PC-9 (cell line): ENCODE results near the gene LRP11. TPM values are rescaled to one million over a fixed set of nuclear protein-coding genes. Genes with fewer than 3 reads are reported as not detected.

Experiments used
- BruUV-seq: library from RNA; stranded (reverse); fragments of 400-500 nt; replicated peaks from 2 replicates; lab custom pipeline; 2021; lab: Mats Ljungman, UMichigan
- CTCF ChIA-PET: fragments of 300-600 bp; sonication (Branson Sonifier 250); formaldehyde crosslinking; loops from one replicate; lab custom pipeline; 2022; ENCODE audit warnings: antibody characterized with exemption; lab: Charles Lee
- POLR2A ChIA-PET: fragments of 300-600 bp; sonication (Branson Sonifier 250); formaldehyde crosslinking; loops from one replicate; lab custom pipeline; 2022; ENCODE audit warnings: antibody characterized with exemption; ENCODE audit not compliant: unreplicated experiment; lab: Charles Lee
- DNase-seq, 2 experiments: peaks; one replicate each; pipeline versions ENCODE4 v3.0.0 to v3.0.0-alpha.2; 2015 to 2022; ENCODE audit warnings: mixed read lengths in 1 of 2
- H2AFZ ChIP-seq: fragments of 200-600 bp; sonication (generic); 2 replicates; pipeline ENCODE4 v1.8.1; 2017; ENCODE audit warnings: antibody characterized with exemption
- H3F3A ChIP-seq: fragments of 200-600 bp; sonication (generic); 2 replicates; pipeline ENCODE4 v1.8.1; 2017; ENCODE audit warnings: antibody characterized with exemption, mild to moderate bottlenecking, low read depth; ENCODE audit not compliant: insufficient read depth
- H3K27ac ChIP-seq: fragments of 200-600 bp; sonication (generic); 2 replicates; pipeline ENCODE4 v1.6.1; 2016; ENCODE audit warnings: mixed run types
- H3K27me3 ChIP-seq: fragments of 200-600 bp; sonication (generic); 2 replicates; pipeline ENCODE4 v1.6.1; 2016; ENCODE audit warnings: low read depth, mixed run types; ENCODE audit not compliant: insufficient read depth
- H3K36me3 ChIP-seq: fragments of 200-600 bp; sonication (generic); 2 replicates; pipeline ENCODE4 v1.6.1; 2016; ENCODE audit warnings: low read depth, mixed run types
- H3K4me1 ChIP-seq: fragments of 200-600 bp; sonication (generic); replicated peaks from 2 replicates; pipeline ENCODE4 v1.6.1; 2016; ENCODE audit warnings: mixed run types; ENCODE audit not compliant: insufficient read depth
- H3K4me2 ChIP-seq: fragments of 200-600 bp; sonication (generic); 2 replicates; pipeline ENCODE4 v1.6.1; 2017; ENCODE audit warnings: mixed run types
- H3K4me3 ChIP-seq: fragments of 200-600 bp; sonication (generic); 2 replicates; pipeline ENCODE4 v1.6.1; 2016; ENCODE audit warnings: mixed run types
- H3K79me2 ChIP-seq: fragments of 200-600 bp; sonication (generic); 2 replicates; pipeline ENCODE4 v1.6.1; 2017; ENCODE audit warnings: low read depth, mixed run types
- H3K9me2 ChIP-seq: fragments of 200-600 bp; sonication (generic); 2 replicates; pipeline ENCODE4 v1.8.1; 2017; ENCODE audit warnings: mild to moderate bottlenecking; ENCODE audit not compliant: insufficient read depth
- H3K9me3 ChIP-seq: fragments of 200-600 bp; sonication (generic); 2 replicates; pipeline ENCODE4 v1.8.1; 2016; ENCODE audit warnings: low read depth; ENCODE audit not compliant: insufficient read depth
- H4K20me1 ChIP-seq: fragments of 200-600 bp; sonication (generic); 2 replicates; pipeline ENCODE4 v1.8.1; 2017; ENCODE audit not compliant: insufficient read depth
- EZH2 ChIP-seq: fragments of 200-600 bp; sonication (generic); IDR thresholded peaks from 2 replicates; pipeline ENCODE4 v1.8.0; 2017; ENCODE audit warnings: antibody characterized with exemption, low read depth
- intact Hi-C: fragments of 100-400 bp; cut with micrococcal nuclease; formaldehyde crosslinking; loops from one replicate; pipeline ENCODE4 v1.10.0; 2022; ENCODE audit not compliant: unreplicated experiment
- total RNA-seq: library from RNA; stranded (reverse); gene quantifications from 2 replicates; pipeline ENCODE4 v1.2.3, GENCODE V29; 2021
- TF ChIP-seq, protein P1 (sequence below): fragments of 200-600 bp; sonication (generic); conservative IDR thresholded peaks from 2 replicates; pipeline ENCODE4 v1.6.1; 2017; ENCODE audit warnings: mixed run types, antibody characterized with exemption, mild to moderate bottlenecking, moderate library complexity

Gene LRP11
- total RNA-seq, 1 experiment from 2014 or later = 38.6 TPM

DNA sequence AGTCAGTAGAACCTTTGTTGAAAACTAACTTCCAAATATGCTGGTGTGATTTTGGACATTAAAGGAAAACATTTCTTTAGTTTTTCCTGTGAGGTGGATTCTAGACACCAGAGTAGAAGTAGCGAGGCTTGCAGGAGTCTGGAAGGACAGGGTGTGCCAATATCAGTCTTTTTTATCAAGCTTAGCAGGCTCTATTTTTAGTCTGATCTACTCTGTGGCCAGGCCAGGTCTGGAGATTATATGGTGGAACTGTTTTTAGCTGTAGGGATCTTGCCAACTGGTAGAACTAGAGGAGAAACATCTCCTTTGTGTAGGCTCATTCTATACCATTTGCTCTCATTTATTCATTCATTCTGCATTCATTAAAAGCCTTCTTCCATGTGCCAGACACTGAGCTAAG lies 42.7 kb downstream of the LRP11 start:
- H2AFZ ChIP-seq = no peak overlapping the region
- BruUV-seq = no TSS peak
- H3K27me3 ChIP-seq = no peaks in the 10 kb centered on the region
- H3K4me1 ChIP-seq = no peaks in the 10 kb centered on the region
- H3F3A ChIP-seq = no peaks in the 10 kb centered on the region; the same call in 1 of the 2 replicates
- no peak for TF ChIP-seq EZH2
- TF ChIP-seq, protein P1, sequence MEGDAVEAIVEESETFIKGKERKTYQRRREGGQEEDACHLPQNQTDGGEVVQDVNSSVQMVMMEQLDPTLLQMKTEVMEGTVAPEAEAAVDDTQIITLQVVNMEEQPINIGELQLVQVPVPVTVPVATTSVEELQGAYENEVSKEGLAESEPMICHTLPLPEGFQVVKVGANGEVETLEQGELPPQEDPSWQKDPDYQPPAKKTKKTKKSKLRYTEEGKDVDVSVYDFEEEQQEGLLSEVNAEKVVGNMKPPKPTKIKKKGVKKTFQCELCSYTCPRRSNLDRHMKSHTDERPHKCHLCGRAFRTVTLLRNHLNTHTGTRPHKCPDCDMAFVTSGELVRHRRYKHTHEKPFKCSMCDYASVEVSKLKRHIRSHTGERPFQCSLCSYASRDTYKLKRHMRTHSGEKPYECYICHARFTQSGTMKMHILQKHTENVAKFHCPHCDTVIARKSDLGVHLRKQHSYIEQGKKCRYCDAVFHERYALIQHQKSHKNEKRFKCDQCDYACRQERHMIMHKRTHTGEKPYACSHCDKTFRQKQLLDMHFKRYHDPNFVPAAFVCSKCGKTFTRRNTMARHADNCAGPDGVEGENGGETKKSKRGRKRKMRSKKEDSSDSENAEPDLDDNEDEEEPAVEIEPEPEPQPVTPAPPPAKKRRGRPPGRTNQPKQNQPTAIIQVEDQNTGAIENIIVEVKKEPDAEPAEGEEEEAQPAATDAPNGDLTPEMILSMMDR = no peak
- H3K4me2 ChIP-seq = no peak overlapping the region
- CTCF ChIA-PET = no interaction called here
- H3K27ac ChIP-seq = no peak overlapping the region
- no peaks in the 10 kb centered on the region for H3K9me2 ChIP-seq
- H3K9me3 ChIP-seq = no peaks in the 10 kb centered on the region
- POLR2A ChIA-PET = interaction anchor here (0.6 kb wide), 1 partner anchor 104 kb away, joined by 3 read pairs; no protein-coding TSS in a partner anchor
- H3K4me3 ChIP-seq = no peak overlapping the region
- H4K20me1 ChIP-seq = no peaks in the 10 kb centered on the region
- intact Hi-C loops = no loop called here
- DNase-seq = no peak
- H3K79me2 ChIP-seq = no peaks in the 10 kb centered on the region
- H3K36me3 ChIP-seq = 0 out of 2 replicates have a peak, but pooled peaks cover 3% of the 10 kb centered on the region

DNA sequence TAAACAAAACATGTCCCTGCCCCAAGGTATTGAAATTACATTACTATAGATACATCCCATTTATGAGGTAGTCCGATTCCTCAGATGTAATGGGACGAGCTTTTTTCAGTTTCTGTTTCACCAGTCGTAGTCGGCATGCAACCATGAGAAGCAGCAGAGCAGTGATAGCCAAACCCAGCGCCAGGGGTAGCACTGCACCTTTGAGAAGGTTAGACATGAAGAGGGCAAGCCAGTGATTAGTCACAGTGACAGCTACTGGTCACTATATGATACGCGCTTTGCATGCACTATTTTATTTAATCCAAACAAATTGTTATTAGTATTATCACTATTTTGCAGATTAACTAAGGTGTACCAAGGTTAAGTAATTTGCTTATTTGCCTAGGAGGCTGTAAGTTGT lies 43.7 kb downstream of the LRP11 start:
- Histone ChIP-seq H2AFZ (no peak overlapping the region), H3K36me3 (0 out of 2 replicates have a peak, but pooled peaks cover 3% of the 10 kb centered on the region), H3K9me2 (no peaks in the 10 kb centered on the region), H3K27me3 (no peaks in the 10 kb centered on the region), H3K4me2 (no peak overlapping the region), H3F3A (no peaks in the 10 kb centered on the region; the same call in 1 of the 2 replicates), H3K9me3 (no peaks in the 10 kb centered on the region), H3K4me1 (no peaks in the 10 kb centered on the region), H3K79me2 (no peaks in the 10 kb centered on the region), H3K4me3 (no peak overlapping the region), H4K20me1 (no peaks in the 10 kb centered on the region), H3K27ac (no peak overlapping the region)
- BruUV-seq = no TSS peak
- intact Hi-C loops = no loop called here
- TF ChIP-seq, protein P1 = no peak
- TF ChIP-seq EZH2 = no peak
- ChIA-PET POLR2A (no interaction called here), CTCF (no interaction called here)
- DNase-seq = no peak

DNA sequence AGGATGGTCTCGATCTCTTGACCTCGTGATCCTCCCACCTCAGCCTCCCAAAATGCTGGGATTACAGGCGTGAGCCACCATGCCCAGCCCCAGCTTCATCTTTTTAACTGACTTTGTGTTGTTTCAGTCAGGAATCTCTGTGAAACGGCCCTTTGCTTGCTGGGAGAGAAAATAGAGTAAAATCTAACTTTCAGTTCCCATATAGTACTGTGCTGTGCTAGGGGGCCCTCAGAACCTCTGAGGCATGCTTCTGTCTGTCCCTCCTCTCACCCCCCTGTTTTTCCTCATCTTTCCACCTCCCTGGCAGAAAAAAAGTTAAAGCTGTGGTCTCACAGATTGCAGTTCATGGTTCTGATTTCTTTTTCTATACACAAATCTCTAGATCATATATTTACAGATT lies 48.4 kb downstream of the LRP11 start:
- no TSS peak for BruUV-seq
- Histone ChIP-seq H2AFZ (no peak overlapping the region), H3K4me3 (no peak overlapping the region), H3K27me3 (no peaks in the 10 kb centered on the region), H3K79me2 (no peaks in the 10 kb centered on the region), H3K36me3 (no peaks in the 10 kb centered on the region; the same call in 1 of the 2 replicates), H4K20me1 (no peaks in the 10 kb centered on the region), H3K4me2 (no peak overlapping the region), H3K27ac (no peak overlapping the region), H3K4me1 (no peaks in the 10 kb centered on the region), H3K9me3 (no peaks in the 10 kb centered on the region), H3K9me2 (no peaks in the 10 kb centered on the region), H3F3A (no peaks in the 10 kb centered on the region; the same call in none of the 2 replicates)
- no peak for DNase-seq
- intact Hi-C loops = no loop called here
- TF ChIP-seq EZH2 = no peak
- TF ChIP-seq, protein P1 = no peak
- ChIA-PET CTCF (interaction anchor here (0.7 kb wide), 1 partner anchor 113 kb away, joined by 3 read pairs; no protein-coding TSS in a partner anchor), POLR2A (no interaction called here)
